Metanephros (tissue), 1 donor: ENCODE measurements around the gene GDPD4. TPM values are rescaled to one million over a fixed set of nuclear protein-coding genes. Genes with fewer than 3 reads are reported as not detected.

ENCODE experiments used
- total RNA-seq: library from RNA; depleted of rRNA; stranded (reverse); fragments of >200 nt; gene quantifications from one replicate; pipeline ENCODE4 v1.2.3, GENCODE V29; 2014

The GDPD4 gene
- not detected for total RNA-seq

GRCh38 chr11:77301510-77301909 lies at the start of gene GDPD4:
Gene GDPD4, minus strand, starts transcription at chr11:77301686. Its CDS starts 16,549 bp downstream, at chr11:77285137.

Other genes starting within 250 kb of the GDPD4 start
- gene CAPN5, start 234.7 kb downstream of the GDPD4 start, total RNA-seq, result 24.8 TPM
- 1.2 TPM for gene OMP, start 198.8 kb downstream of the GDPD4 start, total RNA-seq
- gene MYO7A, start 173.4 kb downstream of the GDPD4 start, total RNA-seq, result 4.4 TPM
- 51.3 TPM for gene PAK1, start 172.4 kb upstream of the GDPD4 start, total RNA-seq